ENCODE measurements around the gene ZDHHC16. TPM values are rescaled to one million over a fixed set of nuclear protein-coding genes. Genes with fewer than 3 reads are reported as not detected.
A peak's percentile ranks its signal among the peaks of the same experiment; 100 is the strongest.
"Not testable (repeated sequence)": the region's sequence is repeated elsewhere in the genome, so short reads cannot be mapped to it uniquely, and the experiment has no call there.

ZDHHC16 gene
- total RNA-seq, 5 donors from 2014 or later (not counting 1 experiment from before 2014, with no cell fraction given): 16.1 to 38.8 (median 36.2) TPM

GRCh38 chr10:97406064-97406463, 39.9 kb upstream of the ZDHHC16 start:
- ChIA-PET CTCF (interaction anchor here in 1 of 2 donors (0.5 kb wide), 1 partner anchor 19 kb away, joined by 3 read pairs; no protein-coding TSS in a partner anchor), POLR2A (no interaction called here)
- Histone ChIP-seq H3K4me1 (ENCODE audit: control insufficient read depth in 1 of 2, extremely low read depth in 1 of 2, insufficient read depth in 2 of 2, low read length in 2 of 2) (peaks cover 2 to 14% of the 10 kb centered on the region in 2 experiments), H3K36me3 (ENCODE audit: control insufficient read depth in 2 of 2, extremely low read depth in 1 of 2, insufficient read depth in 1 of 2, low read length in 1 of 2) (no peaks in the 10 kb centered on the region), H3K27me3 (replicated peaks in 1 of 2; ENCODE audit: control insufficient read depth in 2 of 2, extremely low read depth in 1 of 2, insufficient read depth in 2 of 2, low read length in 1 of 2) (no peaks in the 10 kb centered on the region), H3K4me3 (ENCODE audit: control insufficient read depth in 1 of 2, extremely low read depth in 1 of 2, low read length in 1 of 2) (no peak overlapping the region), H3K27ac (ENCODE audit: low read length) (no peak overlapping the region), H3K9me3 (no peaks in the 10 kb centered on the region)
- Mint-ChIP-seq H3K9me3 (no peaks in the 10 kb centered on the region), H3K36me3 (no peaks in the 10 kb centered on the region), H3K4me3 (no peak overlapping the region), H3K27me3 (no peaks in the 10 kb centered on the region), H3K27ac (no peak overlapping the region), H3K4me1 (peaks cover 13 to 15% (median 14%) of the 10 kb centered on the region in 3 donors)
- DNase-seq (peak in 1 of 35 experiments; percentile 39), ATAC-seq (replicated peaks in 1 of 4) (no peak)
- 90% methylated on average over 2 of the region's 3 CpGs for WGBS (ENCODE audit: insufficient coverage)

GRCh38 chr10:97406483-97406882, 39.5 kb upstream of the ZDHHC16 start:
- H3K4me3 ChIP-seq (ENCODE audit: control insufficient read depth in 1 of 2, extremely low read depth in 1 of 2, low read length in 1 of 2); H3K27ac ChIP-seq (ENCODE audit: low read length); DNase-seq; H3K36me3 Mint-ChIP-seq; H3K9me3 Mint-ChIP-seq; POLR2A ChIA-PET; H3K9me3 ChIP-seq; H3K27me3 Mint-ChIP-seq; H3K36me3 ChIP-seq (ENCODE audit: control insufficient read depth in 2 of 2, extremely low read depth in 1 of 2, insufficient read depth in 1 of 2, low read length in 1 of 2); H3K27ac Mint-ChIP-seq; H3K27me3 ChIP-seq (replicated peaks in 1 of 2; ENCODE audit: control insufficient read depth in 2 of 2, extremely low read depth in 1 of 2, insufficient read depth in 2 of 2, low read length in 1 of 2); H3K4me3 Mint-ChIP-seq; ATAC-seq (replicated peaks in 1 of 4): not testable (repeated sequence)
- WGBS (ENCODE audit: insufficient coverage): no CpG with 5 or more reads among the region's 7 CpGs
- H3K4me1 Mint-ChIP-seq: peaks cover 9 to 11% (median 10%) of the 10 kb centered on the region in 3 donors
- peaks cover 2 to 11% of the 10 kb centered on the region in 2 experiments for H3K4me1 ChIP-seq (ENCODE audit: control insufficient read depth in 1 of 2, extremely low read depth in 1 of 2, insufficient read depth in 2 of 2, low read length in 2 of 2)
- CTCF ChIA-PET: interaction anchor here in 1 of 2 donors (0.7 to 0.9 kb wide), 2 partner anchors 38 to 43 kb away, joined by 4 read pairs; no protein-coding TSS in a partner anchor

GRCh38 chr10:97407211-97407951, 38.6 kb upstream of the ZDHHC16 start:
- Histone ChIP-seq H3K36me3 (ENCODE audit: control insufficient read depth in 2 of 2, extremely low read depth in 1 of 2, insufficient read depth in 1 of 2, low read length in 1 of 2) (no peaks in the 10 kb centered on the region), H3K4me1 (ENCODE audit: control insufficient read depth in 1 of 2, extremely low read depth in 1 of 2, insufficient read depth in 2 of 2, low read length in 2 of 2) (peaks cover 2 to 9% of the 10 kb centered on the region in 2 experiments), H3K9me3 (no peaks in the 10 kb centered on the region), H3K4me3 (ENCODE audit: control insufficient read depth in 1 of 2, extremely low read depth in 1 of 2, low read length in 1 of 2) (peak overlapping the region; percentile 15 to 27), H3K27ac (ENCODE audit: low read length) (no peak overlapping the region), H3K27me3 (replicated peaks in 1 of 2; ENCODE audit: control insufficient read depth in 2 of 2, extremely low read depth in 1 of 2, insufficient read depth in 2 of 2, low read length in 1 of 2) (no peaks in the 10 kb centered on the region)
- H3K9me3 Mint-ChIP-seq: no peaks in the 10 kb centered on the region
- 5% methylated on average over 9 of the region's 10 CpGs for WGBS (ENCODE audit: insufficient coverage)
- peaks cover 7 to 9% (median 9%) of the 10 kb centered on the region in 3 donors for H3K4me1 Mint-ChIP-seq
- peak overlapping the region in 1 of 2 donors; percentile 58 for H3K27ac Mint-ChIP-seq
- DNase-seq: peak in 34 of 35 experiments; percentile 27 to 84 (median 52)
- ChIA-PET POLR2A (interaction anchor here (0.5 to 1.2 kb wide), 2 partner anchors 14 to 146 kb away, joined by 3 to 5 read pairs; no protein-coding TSS in a partner anchor), CTCF (interaction anchor here (0.7 to 1.6 kb wide), 5 partner anchors 12 to 38 kb away, joined by 3 to 8 read pairs (median 4); no protein-coding TSS in a partner anchor)
- H3K36me3 Mint-ChIP-seq: no peaks in the 10 kb centered on the region
- peak; percentile 96 to 98 (median 97) for ATAC-seq (replicated peaks in 1 of 4)
- peak overlapping the region; percentile 10 to 53 (median 13) for H3K4me3 Mint-ChIP-seq
- no peaks in the 10 kb centered on the region for H3K27me3 Mint-ChIP-seq

GRCh38 chr10:97407952-97408248, 38.1 kb upstream of the ZDHHC16 start:
- no peaks in the 10 kb centered on the region for H3K9me3 Mint-ChIP-seq
- no peaks in the 10 kb centered on the region for H3K36me3 ChIP-seq (ENCODE audit: control insufficient read depth in 2 of 2, extremely low read depth in 1 of 2, insufficient read depth in 1 of 2, low read length in 1 of 2)
- POLR2A ChIA-PET: interaction anchor here (0.5 to 1.2 kb wide), 2 partner anchors 14 to 146 kb away, joined by 3 to 5 read pairs; no protein-coding TSS in a partner anchor
- no peaks in the 10 kb centered on the region for H3K27me3 ChIP-seq (replicated peaks in 1 of 2; ENCODE audit: control insufficient read depth in 2 of 2, extremely low read depth in 1 of 2, insufficient read depth in 2 of 2, low read length in 1 of 2)
- DNase-seq (no peak), ATAC-seq (replicated peaks in 1 of 4) (no peak)
- CTCF ChIA-PET: interaction anchor here (0.5 to 1.6 kb wide), 4 partner anchors 11 to 68 kb away, joined by 3 to 8 read pairs (median 4); no protein-coding TSS in a partner anchor
- peak overlapping the region in 1 of 3 donors; percentile 13 for H3K4me3 Mint-ChIP-seq
- H3K27ac Mint-ChIP-seq: no peak overlapping the region
- H3K27me3 Mint-ChIP-seq: no peaks in the 10 kb centered on the region
- peaks cover 11 to 12% (median 12%) of the 10 kb centered on the region in 3 donors for H3K4me1 Mint-ChIP-seq
- H3K4me3 ChIP-seq (ENCODE audit: control insufficient read depth in 1 of 2, extremely low read depth in 1 of 2, low read length in 1 of 2): no peak overlapping the region
- 100% methylated on average over 1 of the region's 2 CpGs for WGBS (ENCODE audit: insufficient coverage)
- no peaks in the 10 kb centered on the region for H3K9me3 ChIP-seq
- H3K27ac ChIP-seq (ENCODE audit: low read length): no peak overlapping the region
- H3K36me3 Mint-ChIP-seq: no peaks in the 10 kb centered on the region
- peaks cover 2 to 13% of the 10 kb centered on the region in 2 experiments for H3K4me1 ChIP-seq (ENCODE audit: control insufficient read depth in 1 of 2, extremely low read depth in 1 of 2, insufficient read depth in 2 of 2, low read length in 2 of 2)

- WGBS (ENCODE audit: insufficient coverage): 98% methylated on average over 10 of the region's 10 CpGs
Measured at GRCh38 chr10:97408496-97408992, 37.4 kb upstream of the ZDHHC16 start.

GRCh38 chr10:97411406-97411805, 34.6 kb upstream of the ZDHHC16 start:
- H3K27ac Mint-ChIP-seq: no peak overlapping the region
- Histone ChIP-seq H3K36me3 (ENCODE audit: control insufficient read depth in 2 of 2, extremely low read depth in 1 of 2, insufficient read depth in 1 of 2, low read length in 1 of 2) (no peaks in the 10 kb centered on the region), H3K4me3 (ENCODE audit: control insufficient read depth in 1 of 2, extremely low read depth in 1 of 2, low read length in 1 of 2) (no peak overlapping the region), H3K4me1 (ENCODE audit: control insufficient read depth in 1 of 2, extremely low read depth in 1 of 2, insufficient read depth in 2 of 2, low read length in 2 of 2) (peaks cover 18 to 47% of the 10 kb centered on the region in 2 experiments), H3K9me3 (no peaks in the 10 kb centered on the region), H3K27me3 (replicated peaks in 1 of 2; ENCODE audit: control insufficient read depth in 2 of 2, extremely low read depth in 1 of 2, insufficient read depth in 2 of 2, low read length in 1 of 2) (no peaks in the 10 kb centered on the region), H3K27ac (ENCODE audit: low read length) (no peak overlapping the region)
- H3K9me3 Mint-ChIP-seq: no peaks in the 10 kb centered on the region
- ATAC-seq (replicated peaks in 1 of 4) (no peak), DNase-seq (no peak)
- H3K4me3 Mint-ChIP-seq: no peak overlapping the region
- WGBS (ENCODE audit: insufficient coverage): 94% methylated on average over 4 of the region's 4 CpGs
- no peaks in the 10 kb centered on the region for H3K27me3 Mint-ChIP-seq
- H3K4me1 Mint-ChIP-seq: peaks cover 33 to 38% (median 38%) of the 10 kb centered on the region in 3 donors
- ChIA-PET POLR2A (interaction anchor here in 1 of 2 donors (0.6 kb wide), 1 partner anchor 64 kb away, joined by 6 read pairs; no protein-coding TSS in a partner anchor), CTCF (interaction anchor here in 1 of 2 donors (0.6 kb wide), 2 partner anchors 29 to 115 kb away, joined by 9 to 13 read pairs; no protein-coding TSS in a partner anchor)
- H3K36me3 Mint-ChIP-seq: no peaks in the 10 kb centered on the region

More at GRCh38 chr10:97408496-97408992, 37.4 kb upstream of the ZDHHC16 start:
- Histone ChIP-seq H3K9me3 (no peaks in the 10 kb centered on the region), H3K36me3 (ENCODE audit: control insufficient read depth in 2 of 2, extremely low read depth in 1 of 2, insufficient read depth in 1 of 2, low read length in 1 of 2) (no peaks in the 10 kb centered on the region), H3K4me1 (ENCODE audit: control insufficient read depth in 1 of 2, extremely low read depth in 1 of 2, insufficient read depth in 2 of 2, low read length in 2 of 2) (peaks cover 6 to 19% of the 10 kb centered on the region in 2 experiments), H3K27ac (ENCODE audit: low read length) (no peak overlapping the region), H3K27me3 (replicated peaks in 1 of 2; ENCODE audit: control insufficient read depth in 2 of 2, extremely low read depth in 1 of 2, insufficient read depth in 2 of 2, low read length in 1 of 2) (no peaks in the 10 kb centered on the region), H3K4me3 (ENCODE audit: control insufficient read depth in 1 of 2, extremely low read depth in 1 of 2, low read length in 1 of 2) (no peak overlapping the region)
- ChIA-PET CTCF (interaction anchor here (0.5 to 1.6 kb wide), 4 partner anchors 10 to 234 kb away, joined by 3 to 8 read pairs (median 4); no protein-coding TSS in a partner anchor), POLR2A (interaction anchor here in 1 of 2 donors (0.7 to 1.2 kb wide), 3 partner anchors 7 to 41 kb away, joined by 3 to 16 read pairs (median 6); partner anchors contain the start of gene RRP12)
- Mint-ChIP-seq H3K27me3 (no peaks in the 10 kb centered on the region), H3K36me3 (no peaks in the 10 kb centered on the region), H3K4me1 (peaks cover 16 to 18% (median 16%) of the 10 kb centered on the region in 3 donors), H3K4me3 (no peak overlapping the region), H3K9me3 (no peaks in the 10 kb centered on the region), H3K27ac (no peak overlapping the region)
- ATAC-seq (replicated peaks in 1 of 4) (no peak), DNase-seq (no peak)

All from T-cell (primary cell).